Limb (tissue), 2 donors: ENCODE data around the gene LCN6.
A peak's percentile ranks its signal among the peaks of the same experiment; 100 is the strongest.

Experiments used
- DNase-seq, 2 donors: peaks; one replicate each; pipeline ENCODE4 v3.0.0-alpha.2; 2016; ENCODE audit errors: extremely low spot score in 2 of 2

The LCN6 gene

GRCh38 chr9:136760424-136760823 is 12.1 kb upstream of the LCN6 start:
- DNase-seq: peak in 1 of 2 donors; percentile 33

- DNase-seq: no peak
These were observed 11.4 kb upstream of the LCN6 start for GRCh38 chr9:136759436-136760325.

GRCh38 chr9:136759001-136759400 is 10.7 kb upstream of the LCN6 start:
- DNase-seq: no peak

GRCh38 chr9:136757751-136758140 is 9.4 kb upstream of the LCN6 start:
- no peak for DNase-seq

- no peak for DNase-seq
These were observed 9.0 kb upstream of the LCN6 start for GRCh38 chr9:136757328-136757727.

- no peak for DNase-seq
These were observed 8.5 kb upstream of the LCN6 start for GRCh38 chr9:136756836-136757235.

GRCh38 chr9:136756134-136756438 is 7.8 kb upstream of the LCN6 start:
- DNase-seq: no peak

GRCh38 chr9:136755302-136756133 is 7.2 kb upstream of the LCN6 start:
- peak in 1 of 2 donors; percentile 17 for DNase-seq

GRCh38 chr9:136754626-136755301 is 6.4 kb upstream of the LCN6 start:
- DNase-seq: peak in 1 of 2 donors; percentile 18

- DNase-seq: no peak
These were observed 5.8 kb upstream of the LCN6 start for GRCh38 chr9:136754059-136754572.

GRCh38 chr9:136753371-136754058 is 5.2 kb upstream of the LCN6 start:
- peak in 1 of 2 donors; percentile 17 for DNase-seq

- no peak for DNase-seq
These were observed 3.5 kb upstream of the LCN6 start for GRCh38 chr9:136751814-136752213.

GRCh38 chr9:136751244-136751643 is 2.9 kb upstream of the LCN6 start:
- no peak for DNase-seq

- no peak for DNase-seq
These were observed 2.2 kb upstream of the LCN6 start for GRCh38 chr9:136750526-136750925.

GRCh38 chr9:136748666-136749611 is 614 bp upstream of the LCN6 start:
- peak in 1 of 2 donors; percentile 18 for DNase-seq

GRCh38 chr9:136747161-136748060 is 914 bp downstream of the LCN6 start:
- no peak for DNase-seq

GRCh38 chr9:136746621-136747020 is 1.7 kb downstream of the LCN6 start:
- DNase-seq: no peak

GRCh38 chr9:136746155-136746490 is 2.2 kb downstream of the LCN6 start:
- no peak for DNase-seq
